ENCODE data around the gene TBC1D16. TPM values are rescaled to one million over a fixed set of nuclear protein-coding genes. Genes with fewer than 3 reads are reported as not detected.

The TBC1D16 gene
- total RNA-seq, 4 donors from 2014 or later = 26.5 to 44.3 (median 36.3) TPM

DNA sequence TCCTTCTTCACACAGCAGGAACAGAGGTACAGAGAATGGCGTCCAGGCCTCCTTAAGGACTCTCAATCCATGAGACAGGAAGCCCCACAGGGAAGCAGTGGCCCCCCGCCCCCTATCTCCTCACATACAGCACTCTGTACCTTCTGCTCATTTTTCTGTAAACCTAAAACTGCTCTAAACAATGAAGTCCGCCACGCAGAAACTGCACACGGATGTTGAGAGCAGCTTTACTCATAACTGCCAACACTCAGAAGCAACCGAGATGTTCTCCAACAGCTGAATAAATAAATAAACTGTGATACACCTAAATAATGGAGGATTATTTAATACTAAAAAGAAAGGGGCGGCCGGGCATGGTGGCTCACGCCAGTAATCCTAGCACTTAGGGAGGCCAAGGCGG, 9.9 kb downstream of the TBC1D16 start:
- H3K4me1 ChIP-seq = peaks cover 0 to 65% (median 12%) of the 10 kb centered on the region in 3 donors
- 75% methylated on average over 6 of the region's 10 CpGs; no CpG with 5 or more reads in 1 of the 2 donors for WGBS, 2 donors (ENCODE audit: low coverage in 1 of 2)
- no peak overlapping the region for H3K4me3 ChIP-seq
- H3K27me3 ChIP-seq = no peaks in the 10 kb centered on the region
- no peak overlapping the region for H3K27ac ChIP-seq
- TF ChIP-seq EP300 (IDR thresholded peaks at IDR 0.05) (no peak), POLR2A (IDR thresholded peaks at IDR 0.05) (no peak), POLR2AphosphoS5 (IDR thresholded peaks at IDR 0.05) (no peak)
- TF ChIP-seq, protein P1, sequence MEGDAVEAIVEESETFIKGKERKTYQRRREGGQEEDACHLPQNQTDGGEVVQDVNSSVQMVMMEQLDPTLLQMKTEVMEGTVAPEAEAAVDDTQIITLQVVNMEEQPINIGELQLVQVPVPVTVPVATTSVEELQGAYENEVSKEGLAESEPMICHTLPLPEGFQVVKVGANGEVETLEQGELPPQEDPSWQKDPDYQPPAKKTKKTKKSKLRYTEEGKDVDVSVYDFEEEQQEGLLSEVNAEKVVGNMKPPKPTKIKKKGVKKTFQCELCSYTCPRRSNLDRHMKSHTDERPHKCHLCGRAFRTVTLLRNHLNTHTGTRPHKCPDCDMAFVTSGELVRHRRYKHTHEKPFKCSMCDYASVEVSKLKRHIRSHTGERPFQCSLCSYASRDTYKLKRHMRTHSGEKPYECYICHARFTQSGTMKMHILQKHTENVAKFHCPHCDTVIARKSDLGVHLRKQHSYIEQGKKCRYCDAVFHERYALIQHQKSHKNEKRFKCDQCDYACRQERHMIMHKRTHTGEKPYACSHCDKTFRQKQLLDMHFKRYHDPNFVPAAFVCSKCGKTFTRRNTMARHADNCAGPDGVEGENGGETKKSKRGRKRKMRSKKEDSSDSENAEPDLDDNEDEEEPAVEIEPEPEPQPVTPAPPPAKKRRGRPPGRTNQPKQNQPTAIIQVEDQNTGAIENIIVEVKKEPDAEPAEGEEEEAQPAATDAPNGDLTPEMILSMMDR (IDR thresholded peaks at IDR 0.05) = no peak
- H3K36me3 ChIP-seq = peaks cover 0 to 4% of the 10 kb centered on the region in 2 donors
- no peaks in the 10 kb centered on the region for H3K9me3 ChIP-seq
- no peak for ATAC-seq

DNA sequence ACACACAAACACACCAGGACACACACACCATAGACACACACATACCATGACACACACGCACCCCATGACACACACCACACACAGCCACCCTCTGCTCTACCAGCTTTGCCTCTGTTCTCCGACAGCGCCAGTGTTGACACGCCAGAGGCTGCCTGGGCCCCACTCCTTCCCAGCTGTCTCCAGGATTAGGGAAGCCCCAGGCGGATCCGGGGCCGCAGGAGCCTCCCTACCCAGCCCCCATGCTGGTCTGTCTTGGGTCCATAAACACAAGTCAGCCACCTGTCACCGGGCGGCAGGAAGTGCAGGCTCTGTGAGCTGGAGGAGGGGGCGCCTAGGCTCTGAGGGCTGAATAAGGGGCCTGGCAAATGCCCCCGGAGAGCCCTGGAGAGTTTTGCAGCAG, 10.5 kb downstream of the TBC1D16 start:
- Histone ChIP-seq H3K36me3 (peaks cover 0 to 4% of the 10 kb centered on the region in 2 donors), H3K4me1 (peaks cover 0 to 59% (median 12%) of the 10 kb centered on the region in 3 donors), H3K9me3 (no peaks in the 10 kb centered on the region), H3K4me3 (no peak overlapping the region), H3K27me3 (no peaks in the 10 kb centered on the region), H3K27ac (no peak overlapping the region)
- no peak for ATAC-seq
- TF ChIP-seq POLR2AphosphoS5 (IDR thresholded peaks at IDR 0.05) (no peak), POLR2A (IDR thresholded peaks at IDR 0.05) (no peak), EP300 (IDR thresholded peaks at IDR 0.05) (no peak)
- TF ChIP-seq, protein P1 (IDR thresholded peaks at IDR 0.05) = no peak
- 71% methylated on average over 1 of the region's 11 CpGs; no CpG with 5 or more reads in 1 of the 2 donors for WGBS, 2 donors (ENCODE audit: low coverage in 1 of 2)

DNA sequence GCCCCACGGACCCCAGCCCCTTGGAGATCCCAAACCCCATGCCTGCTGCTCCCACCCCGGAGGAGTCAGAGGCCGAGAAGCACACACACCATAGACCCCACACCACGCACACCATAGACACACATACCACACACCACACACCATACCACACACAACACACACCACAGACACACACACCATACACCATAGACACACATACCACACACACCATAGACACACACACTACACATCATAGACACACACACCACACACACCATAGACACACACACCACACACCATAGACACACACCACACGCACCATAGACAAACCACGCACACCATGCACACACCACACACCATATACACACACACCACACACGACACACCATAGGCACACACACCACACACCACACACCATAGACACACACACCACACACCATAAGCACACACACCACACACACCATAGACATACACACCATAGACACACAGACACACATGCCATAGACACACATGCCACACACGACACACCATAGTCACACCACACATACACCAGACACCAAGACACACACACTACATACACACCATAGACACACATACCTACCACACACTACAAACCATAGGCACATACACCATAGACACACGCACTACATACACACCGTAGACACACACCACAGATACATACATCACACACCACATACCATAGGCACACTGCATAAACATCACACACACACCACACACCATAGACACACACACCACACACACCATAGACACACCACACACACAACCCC, 11.3 kb downstream of the TBC1D16 start:
- WGBS, 2 donors (ENCODE audit: low coverage in 1 of 2) = 52 to 63% methylated on average over 7 of the region's 10 CpGs
- ATAC-seq = no peak
- Histone ChIP-seq H3K36me3 (peaks cover 0 to 4% of the 10 kb centered on the region in 2 donors), H3K9me3 (no peaks in the 10 kb centered on the region), H3K4me1 (peaks cover 0 to 51% (median 6%) of the 10 kb centered on the region in 3 donors), H3K4me3 (peak overlapping the region in 1 of 2 donors; percentile 20), H3K27ac (peak overlapping the region in 1 of 4 donors; percentile 43), H3K27me3 (no peaks in the 10 kb centered on the region)
- TF ChIP-seq POLR2A (IDR thresholded peaks at IDR 0.05) (no peak), POLR2AphosphoS5 (IDR thresholded peaks at IDR 0.05) (no peak), EP300 (IDR thresholded peaks at IDR 0.05) (no peak)
- TF ChIP-seq, protein P1 (IDR thresholded peaks at IDR 0.05) = no peak

DNA sequence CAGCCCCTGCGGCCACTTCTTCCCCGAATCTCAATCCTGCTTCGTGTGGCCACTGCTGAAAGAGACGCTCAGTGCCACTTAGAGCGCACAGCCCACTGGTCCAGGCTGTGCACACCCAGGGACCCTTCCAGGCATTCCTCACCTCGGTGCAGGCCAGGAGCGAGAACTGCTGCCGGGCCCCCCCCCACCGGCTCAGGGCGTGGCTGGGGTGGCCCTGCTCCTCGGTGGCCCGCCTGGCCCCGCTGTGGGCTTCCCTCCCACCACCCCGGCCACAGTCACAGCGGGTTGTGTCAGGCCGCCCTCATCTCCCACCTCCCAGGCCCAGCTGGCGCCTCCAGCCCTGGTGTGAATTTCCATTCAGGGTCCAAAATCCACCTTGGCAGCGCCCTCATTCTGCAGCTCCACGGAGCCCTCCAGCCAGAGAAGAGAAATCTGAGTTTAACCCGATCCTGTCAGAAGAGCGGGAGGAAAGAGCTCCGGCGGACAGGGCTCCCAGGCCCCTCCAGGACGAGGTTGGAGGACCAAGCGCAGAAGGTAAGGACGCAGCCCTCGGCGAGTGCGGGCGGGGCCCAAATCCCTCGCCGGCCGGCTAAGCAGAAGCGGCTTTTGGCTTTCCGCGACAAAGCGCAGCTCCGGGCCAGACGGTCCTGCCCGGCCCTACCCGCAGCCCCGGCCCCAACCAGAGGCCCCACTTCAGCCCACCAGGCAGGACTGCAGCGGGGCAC, 12.0 kb downstream of the TBC1D16 start:
- H3K27ac ChIP-seq = peak overlapping the region in 1 of 4 donors; percentile 43
- no peaks in the 10 kb centered on the region for H3K27me3 ChIP-seq
- H3K4me1 ChIP-seq = peaks cover 0 to 44% (median 6%) of the 10 kb centered on the region in 3 donors
- no CpG with 5 or more reads among the region's 43 CpGs for WGBS, 2 donors (ENCODE audit: low coverage in 1 of 2)
- H3K4me3 ChIP-seq = peak overlapping the region in 1 of 2 donors; percentile 20
- H3K36me3 ChIP-seq = peaks cover 0 to 4% of the 10 kb centered on the region in 2 donors
- no peak for ATAC-seq
- no peaks in the 10 kb centered on the region for H3K9me3 ChIP-seq
- no peak for TF ChIP-seq POLR2A (IDR thresholded peaks at IDR 0.05)
- no peak for TF ChIP-seq EP300 (IDR thresholded peaks at IDR 0.05)
- TF ChIP-seq, protein P1 (IDR thresholded peaks at IDR 0.05) = no peak
- TF ChIP-seq POLR2AphosphoS5 (IDR thresholded peaks at IDR 0.05) = no peak

Data from gastroesophageal sphincter (tissue), 4 donors.